B cell (primary cell): ENCODE measurements around the gene CREB3L4.

Experiments
- CTCF ChIP-seq: fragments of 200-600 bp; IDR thresholded peaks from one replicate; pipeline ENCODE4 v1.8.0; 2022; ENCODE audit warnings: antibody characterized with exemption, mild to moderate bottlenecking
- EZH2 ChIP-seq: IDR thresholded peaks from 2 replicates; pipeline ENCODE4 v1.6.1; 2012; ENCODE audit warnings: borderline replicate concordance, low read depth, mild to moderate bottlenecking, moderate library complexity, low read length; ENCODE audit not compliant: insufficient read depth, poor library complexity, severe bottlenecking

- TF ChIP-seq EZH2 (no peak), CTCF (no peak)
These were observed 9.8 kb downstream of the CREB3L4 start, which contains the start of gene JTB for GRCh38 chr1:153977250-153978240.
